GM12878 (cell line): ENCODE data around the gene BMAL2.

Experiments used
- BCLAF1 ChIP-seq: fragments of 450-650 bp; IDR thresholded peaks from 2 replicates; pipeline ENCODE4 v1.6.1; 2017; ENCODE audit warnings: antibody characterized with exemption, mild to moderate bottlenecking, moderate library complexity
- CHD1 ChIP-seq: IDR thresholded peaks from 2 replicates; pipeline ENCODE4 v1.6.1; 2012; ENCODE audit warnings: low read depth, low read length, improper control_type of control experiment
- CHD4 ChIP-seq: fragments of 200-600 bp; sonication (generic); IDR thresholded peaks from 2 replicates; pipeline ENCODE4 v1.6.1; 2016; ENCODE audit warnings: mild to moderate bottlenecking
- CTCF ChIP-seq, 3 experiments: IDR thresholded peaks in 2 of 3; conservative IDR thresholded peaks in 1 of 3; 2 replicates each; pipeline ENCODE4 v1.5.1; 2011; ENCODE audit warnings: low read depth in 3 of 3, low read length in 3 of 3, mild to moderate bottlenecking in 3 of 3, control low read depth in 2 of 3, moderate library complexity in 2 of 3, inconsistent platforms in 1 of 3, mixed read lengths in 1 of 3; ENCODE audit not compliant: control insufficient read depth in 2 of 3, insufficient read depth in 1 of 3; ENCODE audit errors: extremely low read depth in 1 of 3
- EGR1 ChIP-seq, 2 experiments: IDR thresholded peaks; 1 replicate in 1 of 2; 2 replicates in 1 of 2; pipeline ENCODE4 v1.6.1; 2011 to 2012; ENCODE audit warnings: low read depth in 2 of 2, low read length in 2 of 2, borderline replicate concordance in 1 of 2, mild to moderate bottlenecking in 1 of 2, moderate library complexity in 1 of 2
- IRF3 ChIP-seq: fragments of 450-650 bp; IDR thresholded peaks from 2 replicates; pipeline ENCODE4 v1.6.1; 2014; ENCODE audit warnings: mild to moderate bottlenecking
- POLR2A ChIP-seq: IDR thresholded peaks from 2 replicates; pipeline ENCODE4 v1.6.1; 2011; ENCODE audit warnings: low read depth, mild to moderate bottlenecking, low read length
- POLR2AphosphoS5 ChIP-seq: IDR thresholded peaks from 2 replicates; pipeline ENCODE4 v1.6.1; 2011; ENCODE audit warnings: mild to moderate bottlenecking, low read length, inconsistent platforms
- RAD21 ChIP-seq: IDR thresholded peaks from 2 replicates; pipeline ENCODE4 v1.6.1; 2011; ENCODE audit warnings: mild to moderate bottlenecking, low read depth, low read length, moderate library complexity; ENCODE audit not compliant: insufficient read depth
- SUPT20H ChIP-seq: IDR thresholded peaks from 2 replicates; pipeline ENCODE4 v1.6.1; 2011; ENCODE audit warnings: low read depth, mild to moderate bottlenecking, low read length, moderate library complexity, borderline replicate concordance; ENCODE audit not compliant: control insufficient read depth
- WRNIP1 ChIP-seq: IDR thresholded peaks from 2 replicates; pipeline ENCODE4 v1.6.1; 2011; ENCODE audit warnings: low read depth, low read length, improper control_type of control experiment, borderline replicate concordance
- ZNF274 ChIP-seq: IDR thresholded peaks from one replicate; pipeline ENCODE4 v1.8.0; 2011; ENCODE audit not compliant: insufficient read length, insufficient read depth

GRCh38 chr12:27355486-27355885 is 22.9 kb downstream of the BMAL2 start:
- TF ChIP-seq SUPT20H: no peak
- no peak for TF ChIP-seq POLR2AphosphoS5
- TF ChIP-seq CTCF (IDR thresholded peaks at IDR 0.05 in 2 of 3, conservative IDR thresholded peaks at IDR 0.05 in 1 of 3; ENCODE audit: control insufficient read depth in 2 of 3, extremely low read depth in 1 of 3, insufficient read depth in 1 of 3, low read depth in 3 of 3, low read length in 3 of 3): no peak
- TF ChIP-seq POLR2A: no peak
- no peak for TF ChIP-seq ZNF274
- TF ChIP-seq RAD21: no peak
- no peak for TF ChIP-seq EGR1 (IDR thresholded peaks at IDR 0.05; ENCODE audit: borderline replicate concordance in 1 of 2, low read depth in 2 of 2, low read length in 2 of 2)
- TF ChIP-seq CHD4: no peak
- no peak for TF ChIP-seq WRNIP1
- no peak for TF ChIP-seq IRF3
- TF ChIP-seq BCLAF1: no peak
- no peak for TF ChIP-seq CHD1
